GM23338 (cell line): Measurements from ENCODE around the gene CCNG1.

Experiments used
- CREB1 ChIP-seq: fragments of 250-450 bp; sonication (Bioruptor Pico); IDR thresholded peaks from 2 replicates; pipeline ENCODE4 v1.5.0; 2020; ENCODE audit warnings: low read depth, mild to moderate bottlenecking, moderate library complexity
- EZH2 ChIP-seq: fragments of 200-600 bp; sonication (generic); IDR thresholded peaks from one replicate; pipeline ENCODE4 v1.8.0; 2017; ENCODE audit warnings: antibody characterized with exemption, mild to moderate bottlenecking, low read depth; ENCODE audit not compliant: unreplicated experiment
- EZH2phosphoT487 ChIP-seq: fragments of 200-600 bp; sonication (generic); IDR thresholded peaks from one replicate; pipeline ENCODE4 v1.8.1; 2018; ENCODE audit warnings: antibody characterized with exemption; ENCODE audit not compliant: unreplicated experiment
- POLR2AphosphoS5 ChIP-seq: IDR thresholded peaks from 2 replicates; pipeline ENCODE4 v1.6.1; 2016; ENCODE audit warnings: antibody characterized with exemption, low read depth
- ZNF114 ChIP-seq: fragments of 250-450 bp; sonication (Bioruptor Pico); IDR thresholded peaks from 2 replicates; pipeline ENCODE4 v1.5.0; 2020; ENCODE audit warnings: mild to moderate bottlenecking, moderate library complexity
- ZNF331 ChIP-seq: fragments of 250-450 bp; sonication (Bioruptor Pico); IDR thresholded peaks from 2 replicates; pipeline ENCODE4 v1.5.0; 2020; ENCODE audit warnings: low read depth, mild to moderate bottlenecking, moderate library complexity
- TF ChIP-seq, protein P1 (sequence below), 2 experiments: fragments of 200-600 bp in 1 of 2; sonication (generic) in 1 of 2; conservative IDR thresholded peaks; 2 replicates each; pipeline versions ENCODE4 v1.5.1 to v1.6.1; 2016 to 2017; ENCODE audit warnings: antibody characterized with exemption in 2 of 2, low read depth in 2 of 2, mild to moderate bottlenecking in 2 of 2, moderate library complexity in 1 of 2
- TF ChIP-seq, protein P2 (sequence below): IDR thresholded peaks from one replicate; pipeline ENCODE4 v1.6.1; 2018; ENCODE audit warnings: antibody characterized with exemption; ENCODE audit not compliant: unreplicated experiment

DNA sequence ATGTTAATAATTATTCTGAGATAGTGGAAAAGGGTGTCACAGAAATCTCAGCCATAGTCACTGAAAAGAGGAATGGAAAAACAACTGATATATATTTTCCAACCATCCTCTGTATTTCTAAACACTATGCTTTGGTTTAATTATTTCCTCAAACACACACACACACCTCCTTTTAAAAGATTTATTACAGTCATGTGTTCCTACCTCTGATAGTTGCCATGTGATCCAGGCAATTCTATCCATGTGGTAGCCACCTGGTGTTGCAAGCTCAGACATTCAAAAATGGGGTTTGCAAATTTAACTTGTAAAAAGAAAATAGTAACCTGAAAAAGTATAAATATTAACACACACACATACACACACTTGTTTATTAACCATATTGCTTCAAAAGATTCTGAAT, 40.0 kb upstream of the CCNG1 start:
- TF ChIP-seq, protein P1, sequence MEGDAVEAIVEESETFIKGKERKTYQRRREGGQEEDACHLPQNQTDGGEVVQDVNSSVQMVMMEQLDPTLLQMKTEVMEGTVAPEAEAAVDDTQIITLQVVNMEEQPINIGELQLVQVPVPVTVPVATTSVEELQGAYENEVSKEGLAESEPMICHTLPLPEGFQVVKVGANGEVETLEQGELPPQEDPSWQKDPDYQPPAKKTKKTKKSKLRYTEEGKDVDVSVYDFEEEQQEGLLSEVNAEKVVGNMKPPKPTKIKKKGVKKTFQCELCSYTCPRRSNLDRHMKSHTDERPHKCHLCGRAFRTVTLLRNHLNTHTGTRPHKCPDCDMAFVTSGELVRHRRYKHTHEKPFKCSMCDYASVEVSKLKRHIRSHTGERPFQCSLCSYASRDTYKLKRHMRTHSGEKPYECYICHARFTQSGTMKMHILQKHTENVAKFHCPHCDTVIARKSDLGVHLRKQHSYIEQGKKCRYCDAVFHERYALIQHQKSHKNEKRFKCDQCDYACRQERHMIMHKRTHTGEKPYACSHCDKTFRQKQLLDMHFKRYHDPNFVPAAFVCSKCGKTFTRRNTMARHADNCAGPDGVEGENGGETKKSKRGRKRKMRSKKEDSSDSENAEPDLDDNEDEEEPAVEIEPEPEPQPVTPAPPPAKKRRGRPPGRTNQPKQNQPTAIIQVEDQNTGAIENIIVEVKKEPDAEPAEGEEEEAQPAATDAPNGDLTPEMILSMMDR (conservative IDR thresholded peaks at IDR 0.05; ENCODE audit: low read depth in 2 of 2): no peak
- TF ChIP-seq EZH2 (no peak), ZNF331 (CRISPR knock-in tag) (no peak), POLR2AphosphoS5 (no peak), ZNF114 (no peak), CREB1 (no peak), EZH2phosphoT487 (no peak)
- TF ChIP-seq, protein P2, sequence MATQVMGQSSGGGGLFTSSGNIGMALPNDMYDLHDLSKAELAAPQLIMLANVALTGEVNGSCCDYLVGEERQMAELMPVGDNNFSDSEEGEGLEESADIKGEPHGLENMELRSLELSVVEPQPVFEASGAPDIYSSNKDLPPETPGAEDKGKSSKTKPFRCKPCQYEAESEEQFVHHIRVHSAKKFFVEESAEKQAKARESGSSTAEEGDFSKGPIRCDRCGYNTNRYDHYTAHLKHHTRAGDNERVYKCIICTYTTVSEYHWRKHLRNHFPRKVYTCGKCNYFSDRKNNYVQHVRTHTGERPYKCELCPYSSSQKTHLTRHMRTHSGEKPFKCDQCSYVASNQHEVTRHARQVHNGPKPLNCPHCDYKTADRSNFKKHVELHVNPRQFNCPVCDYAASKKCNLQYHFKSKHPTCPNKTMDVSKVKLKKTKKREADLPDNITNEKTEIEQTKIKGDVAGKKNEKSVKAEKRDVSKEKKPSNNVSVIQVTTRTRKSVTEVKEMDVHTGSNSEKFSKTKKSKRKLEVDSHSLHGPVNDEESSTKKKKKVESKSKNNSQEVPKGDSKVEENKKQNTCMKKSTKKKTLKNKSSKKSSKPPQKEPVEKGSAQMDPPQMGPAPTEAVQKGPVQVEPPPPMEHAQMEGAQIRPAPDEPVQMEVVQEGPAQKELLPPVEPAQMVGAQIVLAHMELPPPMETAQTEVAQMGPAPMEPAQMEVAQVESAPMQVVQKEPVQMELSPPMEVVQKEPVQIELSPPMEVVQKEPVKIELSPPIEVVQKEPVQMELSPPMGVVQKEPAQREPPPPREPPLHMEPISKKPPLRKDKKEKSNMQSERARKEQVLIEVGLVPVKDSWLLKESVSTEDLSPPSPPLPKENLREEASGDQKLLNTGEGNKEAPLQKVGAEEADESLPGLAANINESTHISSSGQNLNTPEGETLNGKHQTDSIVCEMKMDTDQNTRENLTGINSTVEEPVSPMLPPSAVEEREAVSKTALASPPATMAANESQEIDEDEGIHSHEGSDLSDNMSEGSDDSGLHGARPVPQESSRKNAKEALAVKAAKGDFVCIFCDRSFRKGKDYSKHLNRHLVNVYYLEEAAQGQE: no peak
